GM12873 (cell line): ENCODE results near the gene LEFTY2.

Experiments
- CTCF ChIP-seq: IDR thresholded peaks from 2 replicates; pipeline ENCODE4 v1.5.1; 2012; ENCODE audit warnings: low read depth, mild to moderate bottlenecking, moderate library complexity, low read length, control low read depth; ENCODE audit not compliant: insufficient read depth; ENCODE audit errors: missing control alignments

LEFTY2 gene

GRCh38 chr1:225941187-225941941 is at the start of gene LEFTY2:
Gene LEFTY2 (minus strand): TSS chr1:225941220. CDS start chr1:225941140, 80 bp downstream.
- TF ChIP-seq CTCF = no peak

- TF ChIP-seq CTCF = peak; percentile 60
Observed at GRCh38 chr1:225987491-225988316, 46.7 kb upstream of the LEFTY2 start.

- no peak for TF ChIP-seq CTCF
Observed at GRCh38 chr1:225981714-225982113, 40.7 kb upstream of the LEFTY2 start.

- TF ChIP-seq CTCF = no peak
Observed at GRCh38 chr1:225980005-225980836, 39.2 kb upstream of the LEFTY2 start.

GRCh38 chr1:225979421-225979820 is 38.4 kb upstream of the LEFTY2 start:
- no peak for TF ChIP-seq CTCF

GRCh38 chr1:225977937-225978748 is 37.1 kb upstream of the LEFTY2 start:
- peak; percentile 22 for TF ChIP-seq CTCF
